Endodermal cell (in vitro differentiated cells): ENCODE results near the gene RRAD. TPM values are rescaled to one million over a fixed set of nuclear protein-coding genes. Genes with fewer than 3 reads are reported as not detected.
A peak's percentile ranks its signal among the peaks of the same experiment; 100 is the strongest.

Experiments used
- DNase-seq: peaks from one replicate; pipeline ENCODE4 v3.0.0-alpha.2; 2017
- H3K27ac ChIP-seq: 2 replicates; pipeline ENCODE4 v1.5.1; 2013; ENCODE audit warnings: mild to moderate bottlenecking, low read depth, low read length, moderate library complexity
- H3K27me3 ChIP-seq: 2 replicates; pipeline ENCODE4 v1.6.1; 2013; ENCODE audit warnings: mild to moderate bottlenecking, low read length, moderate library complexity; ENCODE audit not compliant: insufficient read depth, control insufficient read depth, poor library complexity, severe bottlenecking
- H3K36me3 ChIP-seq: 2 replicates; pipeline ENCODE4 v1.7.0; 2013; ENCODE audit warnings: mild to moderate bottlenecking, low read length, moderate library complexity; ENCODE audit not compliant: control insufficient read depth, insufficient read depth
- H3K4me1 ChIP-seq: one replicate; pipeline ENCODE4 v1.7.0; 2013; ENCODE audit warnings: low read length; ENCODE audit not compliant: control insufficient read depth, insufficient read depth
- H3K4me3 ChIP-seq: 2 replicates; pipeline ENCODE4 v1.5.1; 2013; ENCODE audit warnings: mild to moderate bottlenecking, low read length, moderate library complexity
- H3K9ac ChIP-seq: 2 replicates; pipeline ENCODE4 v1.6.1; 2013; ENCODE audit warnings: mild to moderate bottlenecking, low read length, moderate library complexity; ENCODE audit not compliant: poor library complexity, severe bottlenecking; ENCODE audit errors: extremely low read depth
- H3K9me3 ChIP-seq: 2 replicates; pipeline ENCODE4 v1.6.1; 2013; ENCODE audit warnings: mild to moderate bottlenecking, low read length, moderate library complexity; ENCODE audit not compliant: control insufficient read depth
- H3K27ac Mint-ChIP-seq: 2 replicates; pipeline ENCODE4 v1.8.0; 2020; ENCODE audit warnings: mixed read lengths
- H3K27me3 Mint-ChIP-seq: 2 replicates; pipeline ENCODE4 v1.8.0; 2021; ENCODE audit warnings: mild to moderate bottlenecking, mixed read lengths; ENCODE audit not compliant: insufficient read depth
- H3K36me3 Mint-ChIP-seq: 2 replicates; pipeline ENCODE4 v1.8.0; 2020; ENCODE audit warnings: low read depth, mixed read lengths
- H3K4me1 Mint-ChIP-seq: 2 replicates; pipeline ENCODE4 v1.8.0; 2020; ENCODE audit warnings: mixed read lengths
- H3K4me3 Mint-ChIP-seq: 2 replicates; pipeline ENCODE4 v1.8.0; 2020; ENCODE audit warnings: mild to moderate bottlenecking, moderate library complexity, mixed read lengths
- H3K9me3 Mint-ChIP-seq: 2 replicates; pipeline ENCODE4 v1.8.0; 2020; ENCODE audit warnings: mild to moderate bottlenecking, mixed read lengths
- WGBS, 2 experiments: methylation state at CpG; one replicate each; pipeline versions ENCODE4 v1.1.5 to v1.1.7; 2013; ENCODE audit warnings: missing lambda C conversion rate in 2 of 2, mixed read lengths in 1 of 2; ENCODE audit not compliant: insufficient coverage in 1 of 2, insufficient read length in 1 of 2; 5-methylcytosine and 5-hydroxymethylcytosine counted together
- total RNA-seq, 2 donors: library from RNA; stranded (reverse); fragmentation: NEBNext Ultra II Directional in 1 of 2; extraction: Animal tissue kit (Norgen Biotek cat#: 25700) in 1 of 2; gene quantifications; 2 replicates in 1 of 2; 3 replicates in 1 of 2; pipeline ENCODE4 v1.2.1, GENCODE V29; 2021
- TF ChIP-seq, protein P1 (sequence below): fragments of 200-600 bp; sonication (generic); conservative IDR thresholded peaks from 2 replicates; pipeline ENCODE4 v1.5.0; 2021; ENCODE audit warnings: antibody characterized with exemption, mild to moderate bottlenecking

The RRAD gene
- total RNA-seq, 2 donors from 2014 or later = 0.55 TPM; not detected in 1

DNA sequence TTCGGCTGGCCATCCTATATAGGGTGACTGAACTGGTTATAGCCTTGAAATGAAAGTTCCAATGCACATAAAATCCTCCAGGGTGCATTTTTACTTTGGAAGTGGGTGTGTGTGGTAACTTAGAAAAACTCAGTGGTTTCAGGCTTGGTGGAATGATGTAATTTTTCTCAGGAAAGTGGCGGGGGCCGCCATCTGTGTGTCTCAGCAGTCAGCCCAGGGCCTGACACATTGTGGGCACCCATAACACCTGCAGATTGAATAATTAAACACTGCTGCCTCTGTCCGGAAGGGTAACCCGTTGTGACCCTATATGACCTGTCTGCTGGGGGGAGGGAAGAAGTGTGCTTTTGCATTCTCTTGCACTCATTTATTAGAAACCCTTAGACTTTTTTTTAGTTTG is 47.3 kb downstream of the RRAD start:
- no peak for DNase-seq
- H3K36me3 Mint-ChIP-seq = no peaks in the 10 kb centered on the region
- WGBS, 2 experiments = 91 to 94% methylated on average over 4 of the region's 5 CpGs
- H3K4me3 ChIP-seq = no peak overlapping the region
- H3K27ac Mint-ChIP-seq = no peak overlapping the region
- H3K9me3 Mint-ChIP-seq = no peaks in the 10 kb centered on the region
- H3K4me3 Mint-ChIP-seq = no peak overlapping the region
- no peaks in the 10 kb centered on the region for H3K36me3 ChIP-seq
- no peaks in the 10 kb centered on the region for H3K27me3 ChIP-seq
- H3K27me3 Mint-ChIP-seq = peaks cover 8% of the 10 kb centered on the region
- H3K4me1 Mint-ChIP-seq = peaks cover 5% of the 10 kb centered on the region
- H3K9ac ChIP-seq = no peak overlapping the region
- H3K9me3 ChIP-seq = no peaks in the 10 kb centered on the region
- H3K4me1 ChIP-seq = no peaks in the 10 kb centered on the region
- TF ChIP-seq, protein P1, sequence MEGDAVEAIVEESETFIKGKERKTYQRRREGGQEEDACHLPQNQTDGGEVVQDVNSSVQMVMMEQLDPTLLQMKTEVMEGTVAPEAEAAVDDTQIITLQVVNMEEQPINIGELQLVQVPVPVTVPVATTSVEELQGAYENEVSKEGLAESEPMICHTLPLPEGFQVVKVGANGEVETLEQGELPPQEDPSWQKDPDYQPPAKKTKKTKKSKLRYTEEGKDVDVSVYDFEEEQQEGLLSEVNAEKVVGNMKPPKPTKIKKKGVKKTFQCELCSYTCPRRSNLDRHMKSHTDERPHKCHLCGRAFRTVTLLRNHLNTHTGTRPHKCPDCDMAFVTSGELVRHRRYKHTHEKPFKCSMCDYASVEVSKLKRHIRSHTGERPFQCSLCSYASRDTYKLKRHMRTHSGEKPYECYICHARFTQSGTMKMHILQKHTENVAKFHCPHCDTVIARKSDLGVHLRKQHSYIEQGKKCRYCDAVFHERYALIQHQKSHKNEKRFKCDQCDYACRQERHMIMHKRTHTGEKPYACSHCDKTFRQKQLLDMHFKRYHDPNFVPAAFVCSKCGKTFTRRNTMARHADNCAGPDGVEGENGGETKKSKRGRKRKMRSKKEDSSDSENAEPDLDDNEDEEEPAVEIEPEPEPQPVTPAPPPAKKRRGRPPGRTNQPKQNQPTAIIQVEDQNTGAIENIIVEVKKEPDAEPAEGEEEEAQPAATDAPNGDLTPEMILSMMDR = no peak
- no peak overlapping the region for H3K27ac ChIP-seq

DNA sequence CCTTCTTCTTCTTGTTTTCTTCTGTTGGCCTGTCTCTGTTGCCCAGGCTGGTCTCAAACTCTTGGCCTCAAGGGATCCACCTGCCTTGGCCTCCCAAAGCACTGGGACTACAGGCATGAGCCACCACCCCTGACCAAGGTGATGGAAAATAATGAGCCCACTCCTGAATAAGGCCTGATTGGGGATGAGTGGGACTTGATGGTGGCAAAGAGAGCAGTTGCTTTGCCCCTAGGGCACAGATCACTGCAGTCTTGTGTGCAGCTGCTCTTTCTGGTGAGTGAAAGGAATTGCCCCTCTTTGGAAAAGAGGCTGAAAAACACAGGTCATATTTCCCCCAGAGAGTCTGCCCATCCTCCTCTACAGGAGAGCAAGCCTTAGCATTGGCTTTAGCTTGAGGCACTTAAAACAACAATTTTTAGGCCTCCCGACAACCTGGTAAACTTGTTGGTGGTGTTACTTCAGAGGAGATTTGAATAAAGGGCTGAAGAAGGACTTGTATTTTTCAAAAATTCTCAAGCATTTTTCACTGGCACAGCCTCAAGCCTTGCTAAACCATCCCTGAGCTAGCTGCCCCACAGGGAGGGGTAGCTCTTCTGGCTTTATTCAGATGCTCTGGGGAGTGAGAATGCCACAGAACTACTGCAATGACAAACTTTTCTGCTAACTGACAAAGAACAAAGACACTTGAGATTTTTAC is 51.1 kb downstream of the RRAD start:
- no peaks in the 10 kb centered on the region for H3K9me3 Mint-ChIP-seq
- H3K4me3 Mint-ChIP-seq = no peak overlapping the region
- Histone ChIP-seq H3K27ac (no peak overlapping the region), H3K27me3 (no peaks in the 10 kb centered on the region), H3K36me3 (no peaks in the 10 kb centered on the region), H3K9me3 (no peaks in the 10 kb centered on the region), H3K4me3 (no peak overlapping the region), H3K4me1 (no peaks in the 10 kb centered on the region), H3K9ac (no peak overlapping the region)
- no peak overlapping the region for H3K27ac Mint-ChIP-seq
- H3K36me3 Mint-ChIP-seq = no peaks in the 10 kb centered on the region
- WGBS, 2 experiments = 0% methylated on average over 1 of the region's 1 CpG
- TF ChIP-seq, protein P1 = no peak
- DNase-seq = no peak
- H3K27me3 Mint-ChIP-seq = peaks cover 15% of the 10 kb centered on the region
- peaks cover 5% of the 10 kb centered on the region for H3K4me1 Mint-ChIP-seq

DNA sequence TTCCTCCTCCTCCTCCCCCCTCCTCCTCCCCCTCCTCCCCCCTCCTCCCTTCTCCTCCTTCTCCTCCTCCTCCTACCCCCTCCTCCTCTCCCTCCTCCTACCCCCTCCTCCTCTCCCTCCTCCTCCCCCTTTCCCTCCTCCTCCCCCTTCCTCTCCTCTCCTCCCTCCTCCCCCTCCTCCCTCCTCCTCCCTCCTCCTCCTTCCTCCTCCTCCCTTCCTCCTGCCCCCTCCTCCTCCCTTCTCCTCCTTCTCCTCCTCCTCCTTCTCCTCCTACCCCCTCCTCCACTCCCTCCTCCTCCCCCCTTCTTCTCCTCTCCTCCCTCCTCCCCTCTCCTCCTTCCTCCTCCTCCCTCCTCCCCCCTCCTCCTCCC is 51.7 kb downstream of the RRAD start:
- Histone ChIP-seq H3K36me3 (no peaks in the 10 kb centered on the region), H3K27ac (no peak overlapping the region), H3K27me3 (no peaks in the 10 kb centered on the region), H3K4me3 (no peak overlapping the region), H3K9me3 (no peaks in the 10 kb centered on the region), H3K4me1 (no peaks in the 10 kb centered on the region), H3K9ac (no peak overlapping the region)
- H3K4me3 Mint-ChIP-seq = peak overlapping the region; percentile 54
- H3K4me1 Mint-ChIP-seq = peaks cover 5% of the 10 kb centered on the region
- DNase-seq = no peak
- no peaks in the 10 kb centered on the region for H3K36me3 Mint-ChIP-seq
- H3K9me3 Mint-ChIP-seq = no peaks in the 10 kb centered on the region
- no peak overlapping the region for H3K27ac Mint-ChIP-seq
- TF ChIP-seq, protein P1 = no peak
- H3K27me3 Mint-ChIP-seq = peaks cover 14% of the 10 kb centered on the region
